HepG2 (cell line): ENCODE data around the gene TACR3. TPM values are rescaled to one million over a fixed set of nuclear protein-coding genes. Genes with fewer than 3 reads are reported as not detected.

Experiments
- ETV6 ChIP-seq: sonication (generic); formaldehyde crosslinking; conservative IDR thresholded peaks from 2 replicates; pipeline ENCODE4 v1.4.0; 2020; ENCODE audit warnings: missing genetic modification reagents
- IRF1 ChIP-seq: sonication (generic); formaldehyde crosslinking; IDR thresholded peaks from 2 replicates; pipeline ENCODE4 v1.4.0; 2020; ENCODE audit warnings: low read depth, mild to moderate bottlenecking, missing genetic modification reagents
- KMT2A ChIP-seq: sonication (generic); formaldehyde crosslinking; IDR thresholded peaks from 2 replicates; pipeline ENCODE4 v1.4.0; 2020; ENCODE audit warnings: missing genetic modification reagents
- NAIF1 ChIP-seq: sonication (generic); formaldehyde crosslinking; IDR thresholded peaks from 2 replicates; pipeline ENCODE4 v1.5.0; 2020; ENCODE audit warnings: mild to moderate bottlenecking, missing genetic modification reagents, borderline replicate concordance
- NFKBIZ ChIP-seq: IDR thresholded peaks from 2 replicates; pipeline ENCODE4 v1.6.1; 2018; ENCODE audit warnings: missing genetic modification reagents, missing compliant biosample characterization
- REST ChIP-seq, 2 experiments: IDR thresholded peaks; 2 replicates each; pipeline ENCODE4 v1.6.1; 2011 to 2012; ENCODE audit warnings: low read length in 2 of 2, borderline replicate concordance in 1 of 2, low read depth in 1 of 2, mild to moderate bottlenecking in 1 of 2, moderate library complexity in 1 of 2
- TFDP1 ChIP-seq: IDR thresholded peaks from 2 replicates; pipeline ENCODE4 v1.6.1; 2016; ENCODE audit warnings: missing compliant biosample characterization, missing genetic modification reagents, borderline replicate concordance
- ZBTB40 ChIP-seq, 2 experiments: fragments of 450-650 bp in 1 of 2; sonication (generic) in 1 of 2; formaldehyde crosslinking in 1 of 2; IDR thresholded peaks; 2 replicates each; pipeline versions ENCODE4 v1.6.1 to v1.8.0; 2016 to 2022; ENCODE audit warnings: antibody characterized with exemption in 1 of 2, mild to moderate bottlenecking in 1 of 2, missing genetic modification reagents in 1 of 2
- ZNF337 ChIP-seq: sonication (generic); formaldehyde crosslinking; IDR thresholded peaks from 2 replicates; pipeline ENCODE4 v1.5.1; 2020; ENCODE audit warnings: missing genetic modification reagents, low read depth, mild to moderate bottlenecking, borderline replicate concordance
- ZNF383 ChIP-seq: sonication (generic); formaldehyde crosslinking; IDR thresholded peaks from 2 replicates; pipeline ENCODE4 v1.4.0; 2020; ENCODE audit warnings: missing genetic modification reagents, mild to moderate bottlenecking, borderline replicate concordance
- ZNF777 ChIP-seq: sonication (generic); formaldehyde crosslinking; IDR thresholded peaks from 2 replicates; pipeline ENCODE4 v1.4.0; 2020; ENCODE audit warnings: missing genetic modification reagents
- polyA plus RNA-seq, 8 experiments: library from polyadenylated mRNA; depleted of rRNA in 3 of 8; stranded (reverse) in 7 of 8; unstranded in 1 of 8; fragments of >200 nt; fragmentation: Illumina TruSeq in 4 of 8; extraction: Trizol in 4 of 8; gene quantifications; 2 replicates each; pipeline versions ENCODE4 v1.2.1 to v1.2.3, GENCODE V29; 2011 to 2016; ENCODE audit warnings: low read depth in 4 of 8, missing spikeins in 1 of 8, mixed read lengths in 1 of 8; ENCODE audit not compliant: insufficient read depth in 1 of 8
- total RNA-seq, 5 experiments: library from RNA; depleted of rRNA; stranded (reverse); fragments of >200 nt; fragmentation: Illumina TruSeq; extraction: Trizol; gene quantifications; 2 replicates each; pipeline ENCODE4 v1.2.3, GENCODE V29; 2016; ENCODE audit warnings: low read depth in 1 of 5

Gene TACR3
- total and polyA plus RNA-seq, 2 of the 13 experiments (the other 11 are each of a cell fraction or from before 2014, with no cell fraction given), result not detected

GRCh38 chr4:103645991-103646390 lies 73.8 kb downstream of the TACR3 start (continued):
- no peak for TF ChIP-seq REST (IDR thresholded peaks at IDR 0.05; ENCODE audit: borderline replicate concordance in 1 of 2, low read depth in 1 of 2, low read length in 2 of 2)
- no peak for TF ChIP-seq KMT2A (CRISPR knock-in tag)
- no peak for TF ChIP-seq ZBTB40 (IDR thresholded peaks at IDR 0.05)
- no peak for TF ChIP-seq ZBTB40 (CRISPR knock-in tag; IDR thresholded peaks at IDR 0.05)
- TF ChIP-seq ZNF383 (CRISPR knock-in tag), result no peak
- no peak for TF ChIP-seq ZNF337 (CRISPR knock-in tag)
- TF ChIP-seq IRF1 (CRISPR knock-in tag), result no peak
- TF ChIP-seq ETV6, result no peak
- no peak for TF ChIP-seq NAIF1 (CRISPR knock-in tag)
- no peak for TF ChIP-seq TFDP1 (CRISPR knock-in tag)
- no peak for TF ChIP-seq ZNF777
- no peak for TF ChIP-seq NFKBIZ (CRISPR knock-in tag)
